H1 (cell line): ENCODE results near the gene KLK4. TPM values are rescaled to one million over a fixed set of nuclear protein-coding genes. Genes with fewer than 3 reads are reported as not detected.

ENCODE experiments used
- FOSL1 ChIP-seq: IDR thresholded peaks from 2 replicates; pipeline ENCODE4 v1.6.1; 2011; ENCODE audit warnings: mild to moderate bottlenecking, low read depth, low read length, moderate library complexity; ENCODE audit not compliant: insufficient read depth
- KDM5A ChIP-seq: fragments of 200-600 bp; IDR thresholded peaks from 2 replicates; pipeline ENCODE4 v1.7.1; 2012; ENCODE audit warnings: mild to moderate bottlenecking, low read length, inconsistent platforms, mixed read lengths
- POLR2AphosphoS5 ChIP-seq: IDR thresholded peaks from 2 replicates; pipeline ENCODE4 v1.6.1; 2011; ENCODE audit warnings: low read depth, low read length
- RAD21 ChIP-seq, 2 experiments: IDR thresholded peaks in 1 of 2; conservative IDR thresholded peaks in 1 of 2; 2 replicates each; pipeline ENCODE4 v1.6.1; 2011; ENCODE audit warnings: low read depth in 2 of 2, low read length in 2 of 2, improper control_type of control experiment in 1 of 2, inconsistent platforms in 1 of 2, mild to moderate bottlenecking in 1 of 2, moderate library complexity in 1 of 2
- SP1 ChIP-seq: IDR thresholded peaks from 2 replicates; pipeline ENCODE4 v1.6.1; 2011; ENCODE audit warnings: low read depth, low read length
- SP2 ChIP-seq: IDR thresholded peaks from 2 replicates; pipeline ENCODE4 v1.6.1; 2012; ENCODE audit warnings: mild to moderate bottlenecking, low read length, inconsistent platforms
- polyA plus RNA-seq, 7 experiments: library from polyadenylated mRNA; depleted of rRNA in 3 of 7; stranded (reverse) in 5 of 7; unstranded in 2 of 7; fragments of >200 nt in 5 of 7; fragments of 200-250 nt in 2 of 7; gene quantifications; 1 replicate in 5 of 7; 2 replicates in 1 of 7; 4 replicates in 1 of 7; pipeline versions ENCODE4 v1.2.1 to v1.2.3, GENCODE V29; 2011 to 2013; ENCODE audit warnings: missing spikeins in 2 of 7, mixed read lengths in 2 of 7
- total RNA-seq: library from RNA; stranded (reverse); fragmentation: NEBNext Ultra II Directional; extraction: Animal tissue kit (Norgen Biotek cat#: 25700); gene quantifications from 2 replicates; pipeline ENCODE4 v1.2.1, GENCODE V29; 2021

Gene KLK4
- total and polyA plus RNA-seq, 2 of the 8 experiments (the other 6 are each of a cell fraction or from before 2014, with no cell fraction given) = 0.44 TPM; not detected in 1

DNA sequence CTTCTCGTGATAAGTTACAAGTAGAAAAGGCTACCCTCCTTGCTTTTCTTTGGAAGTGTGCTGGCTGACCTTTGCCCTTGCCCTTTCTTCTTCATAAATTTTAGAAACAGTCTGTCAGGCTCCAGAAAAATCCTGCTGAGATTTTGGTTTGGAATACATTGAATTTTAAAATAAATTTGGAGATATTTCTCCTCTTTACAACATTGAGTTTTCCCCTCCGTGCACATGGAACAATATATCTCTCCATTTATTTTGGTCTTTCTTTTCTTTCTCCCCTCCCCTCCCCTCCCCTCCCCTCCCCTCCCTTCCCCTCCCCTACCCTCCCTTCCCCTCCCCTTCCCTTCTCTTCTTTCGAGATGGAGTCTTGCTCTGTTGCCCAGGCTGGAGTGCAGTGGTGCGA lies 8.6 kb downstream of the KLK4 start (continued):
- TF ChIP-seq POLR2AphosphoS5 = no peak
- TF ChIP-seq KDM5A = no peak
- TF ChIP-seq SP1 = no peak
- TF ChIP-seq FOSL1 = no peak
- no peak for TF ChIP-seq SP2
- TF ChIP-seq RAD21 (IDR thresholded peaks at IDR 0.05 in 1 of 2, conservative IDR thresholded peaks at IDR 0.05 in 1 of 2; ENCODE audit: low read depth in 2 of 2, low read length in 2 of 2) = no peak
